OCI-LY7 (cell line): ENCODE results near the gene ABCC4.

Source experiments
- CTCF ChIP-seq: fragments of 200-600 bp; sonication (generic); conservative IDR thresholded peaks from 2 replicates; pipeline ENCODE4 v1.5.1; 2014; ENCODE audit warnings: mild to moderate bottlenecking, antibody characterized with exemption, low read length, moderate library complexity, mixed read lengths
- EZH2phosphoT487 ChIP-seq: fragments of 200-600 bp; sonication (generic); IDR thresholded peaks from 2 replicates; pipeline ENCODE4 v1.6.1; 2018; ENCODE audit warnings: low read depth, borderline replicate concordance, mild to moderate bottlenecking, mixed run types, antibody characterized with exemption, low read length, moderate library complexity, mixed read lengths

GRCh38 chr13:95222733-95223018 lies 78.6 kb downstream of the ABCC4 start:
- TF ChIP-seq CTCF (no peak), EZH2phosphoT487 (no peak)
